HUES64 (cell line): ENCODE results near the gene DDX50. TPM values are rescaled to one million over a fixed set of nuclear protein-coding genes. Genes with fewer than 3 reads are reported as not detected.
"Not testable (repeated sequence)": the region's sequence is repeated elsewhere in the genome, so short reads cannot be mapped to it uniquely, and the experiment has no call there.

Source experiments
- H3K27ac ChIP-seq: 2 replicates; pipeline ENCODE4 v1.7.0; 2013; ENCODE audit warnings: low read depth, low read length, inconsistent platforms
- H3K27me3 ChIP-seq: 2 replicates; pipeline ENCODE4 v1.6.1; 2013; ENCODE audit warnings: mild to moderate bottlenecking, low read length; ENCODE audit not compliant: insufficient read depth
- H3K36me3 ChIP-seq: 2 replicates; pipeline ENCODE4 v1.6.1; 2013; ENCODE audit warnings: mild to moderate bottlenecking, low read length; ENCODE audit not compliant: insufficient read depth
- H3K4me1 ChIP-seq: 2 replicates; pipeline ENCODE4 v1.6.1; 2013; ENCODE audit warnings: mild to moderate bottlenecking, low read length, moderate library complexity; ENCODE audit not compliant: insufficient read depth
- H3K4me3 ChIP-seq: 2 replicates; pipeline ENCODE4 v1.5.1; 2013; ENCODE audit warnings: mild to moderate bottlenecking, low read length, moderate library complexity
- H3K9ac ChIP-seq: 2 replicates; pipeline ENCODE4 v1.6.1; 2013; ENCODE audit warnings: mild to moderate bottlenecking, low read depth, low read length
- H3K9me3 ChIP-seq: 2 replicates; pipeline ENCODE4 v1.6.1; 2013; ENCODE audit warnings: low read depth, low read length; ENCODE audit not compliant: insufficient read depth
- WGBS: fragments of 150-250, 120-280 bp; methylation state at CpG from one replicate; pipeline ENCODE4 v1.1.7; 2013; ENCODE audit warnings: missing lambda C conversion rate; 5-methylcytosine and 5-hydroxymethylcytosine counted together
- polyA plus RNA-seq, 2 experiments: library from polyadenylated mRNA; stranded (reverse); fragments of 50-300 nt; gene quantifications; one replicate each; pipeline ENCODE4 v1.2.3, GENCODE V29; 2013

DDX50 gene, protein sequence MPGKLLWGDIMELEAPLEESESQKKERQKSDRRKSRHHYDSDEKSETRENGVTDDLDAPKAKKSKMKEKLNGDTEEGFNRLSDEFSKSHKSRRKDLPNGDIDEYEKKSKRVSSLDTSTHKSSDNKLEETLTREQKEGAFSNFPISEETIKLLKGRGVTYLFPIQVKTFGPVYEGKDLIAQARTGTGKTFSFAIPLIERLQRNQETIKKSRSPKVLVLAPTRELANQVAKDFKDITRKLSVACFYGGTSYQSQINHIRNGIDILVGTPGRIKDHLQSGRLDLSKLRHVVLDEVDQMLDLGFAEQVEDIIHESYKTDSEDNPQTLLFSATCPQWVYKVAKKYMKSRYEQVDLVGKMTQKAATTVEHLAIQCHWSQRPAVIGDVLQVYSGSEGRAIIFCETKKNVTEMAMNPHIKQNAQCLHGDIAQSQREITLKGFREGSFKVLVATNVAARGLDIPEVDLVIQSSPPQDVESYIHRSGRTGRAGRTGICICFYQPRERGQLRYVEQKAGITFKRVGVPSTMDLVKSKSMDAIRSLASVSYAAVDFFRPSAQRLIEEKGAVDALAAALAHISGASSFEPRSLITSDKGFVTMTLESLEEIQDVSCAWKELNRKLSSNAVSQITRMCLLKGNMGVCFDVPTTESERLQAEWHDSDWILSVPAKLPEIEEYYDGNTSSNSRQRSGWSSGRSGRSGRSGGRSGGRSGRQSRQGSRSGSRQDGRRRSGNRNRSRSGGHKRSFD
- polyA plus RNA-seq (2013, experiment 1 of 2), result 36.2 TPM
- polyA plus RNA-seq (2013, experiment 2 of 2), result 44.8 TPM

DNA sequence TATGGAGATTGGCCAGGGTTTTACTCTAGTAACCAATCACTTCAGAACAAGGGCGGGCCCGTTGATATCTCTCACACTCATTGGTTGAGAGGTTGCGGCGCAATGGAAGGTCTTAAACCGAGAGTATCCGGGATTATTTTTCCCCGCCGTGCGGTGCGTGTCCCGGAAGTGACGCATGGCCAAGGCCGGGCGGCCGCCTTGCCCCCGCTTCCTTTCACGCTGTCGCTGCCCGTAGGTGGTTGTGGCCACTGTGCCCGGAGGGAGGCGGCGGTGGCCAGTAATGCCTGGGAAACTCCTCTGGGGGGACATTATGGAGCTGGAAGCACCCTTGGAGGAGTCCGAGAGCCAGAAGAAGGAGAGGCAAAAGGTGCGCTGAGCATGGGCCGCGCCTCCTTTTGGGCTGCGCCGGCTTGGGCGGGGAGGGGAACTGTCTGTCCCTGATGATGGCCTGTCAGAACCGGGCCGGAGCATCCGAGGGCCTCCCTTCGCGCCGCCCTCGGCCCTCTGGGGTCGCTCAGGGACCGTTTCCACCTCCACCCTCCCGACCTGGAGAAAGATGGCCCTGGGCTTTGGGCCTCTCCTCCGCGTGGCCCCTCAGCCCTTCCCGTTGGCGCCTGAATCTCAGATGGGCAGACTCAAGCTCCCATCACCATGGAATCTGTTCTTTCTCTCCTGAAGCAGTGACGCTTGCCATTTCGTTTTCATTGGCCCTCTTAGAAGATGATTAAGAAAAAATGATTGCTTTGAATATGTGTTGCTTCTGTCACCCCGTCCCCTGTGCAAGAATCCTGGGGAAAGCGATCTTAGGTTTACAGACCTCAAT lies at the start of gene DDX50:
Gene DDX50 (plus strand): TSS at position 211 of the 823 bp plus-strand sequence. CDS start 70 bp downstream, at position 281.
- Histone ChIP-seq H3K27me3 (no peaks in the 10 kb centered on the region), H3K4me1 (peaks cover 10% of the 10 kb centered on the region; the same call in 1 of the 2 replicates), H3K4me3 (peak within 1 kb of the TSS; percentile 76), H3K27ac (peak within 1 kb of the TSS; percentile 100), H3K9ac (peak within 1 kb of the TSS; percentile 97), H3K9me3 (no peaks in the 10 kb centered on the region), H3K36me3 (peaks cover 5% of the 10 kb centered on the region)
- under 1% methylated on average over 47 of the region's 47 CpGs for WGBS

DNA sequence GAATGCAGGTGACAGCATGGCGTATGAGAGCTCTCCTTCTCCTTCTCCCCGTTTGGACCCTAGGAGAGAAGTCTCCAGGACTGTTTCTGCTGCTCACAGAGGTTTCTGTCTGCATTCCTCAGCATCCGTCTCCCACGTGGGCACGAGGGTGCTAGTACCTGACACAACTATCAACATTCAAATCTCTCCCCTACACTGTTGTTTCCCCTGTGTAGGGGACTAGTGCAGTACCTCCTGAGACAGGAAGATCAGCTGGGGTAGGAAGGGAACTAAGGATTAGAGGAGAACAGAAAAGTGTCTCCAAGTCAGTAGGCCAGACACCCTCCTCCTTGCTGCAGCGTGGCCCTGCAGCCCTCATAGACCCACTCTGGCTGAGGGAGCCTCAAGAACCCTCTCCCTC lies 44.8 kb upstream of the DDX50 start:
- 67% methylated on average over 6 of the region's 6 CpGs for WGBS
- H3K36me3 ChIP-seq, result no peaks in the 10 kb centered on the region
- H3K27ac ChIP-seq, result no peak overlapping the region
- no peak overlapping the region for H3K9ac ChIP-seq
- no peaks in the 10 kb centered on the region for H3K4me1 ChIP-seq
- no peaks in the 10 kb centered on the region for H3K27me3 ChIP-seq
- H3K9me3 ChIP-seq, result peaks cover 16% of the 10 kb centered on the region
- no peak overlapping the region for H3K4me3 ChIP-seq

DNA sequence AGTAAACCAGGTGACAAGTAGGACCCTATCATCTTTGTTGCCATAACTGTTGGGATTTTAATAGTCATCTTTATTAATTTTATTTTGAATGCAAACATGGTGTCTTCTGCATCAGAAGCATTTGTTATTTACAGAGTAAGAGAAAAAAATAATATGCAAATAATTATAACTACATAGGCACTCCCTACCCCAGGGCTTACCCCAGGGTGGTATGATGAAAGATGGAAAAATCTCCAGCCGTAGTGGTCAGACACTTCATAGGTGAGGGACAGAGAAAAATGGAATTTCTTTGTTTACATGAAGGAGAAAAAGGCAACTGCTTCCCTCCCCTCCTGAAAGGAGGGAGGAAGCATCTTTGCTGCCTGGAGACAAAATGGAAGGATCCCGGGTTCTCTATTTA lies 44.1 kb upstream of the DDX50 start:
- Histone ChIP-seq H3K4me3 (no peak overlapping the region), H3K36me3 (no peaks in the 10 kb centered on the region), H3K9me3 (peaks cover 23% of the 10 kb centered on the region), H3K9ac (no peak overlapping the region), H3K27ac (no peak overlapping the region), H3K27me3 (no peaks in the 10 kb centered on the region), H3K4me1 (no peaks in the 10 kb centered on the region)
- 98% methylated on average over 2 of the region's 2 CpGs for WGBS

DNA sequence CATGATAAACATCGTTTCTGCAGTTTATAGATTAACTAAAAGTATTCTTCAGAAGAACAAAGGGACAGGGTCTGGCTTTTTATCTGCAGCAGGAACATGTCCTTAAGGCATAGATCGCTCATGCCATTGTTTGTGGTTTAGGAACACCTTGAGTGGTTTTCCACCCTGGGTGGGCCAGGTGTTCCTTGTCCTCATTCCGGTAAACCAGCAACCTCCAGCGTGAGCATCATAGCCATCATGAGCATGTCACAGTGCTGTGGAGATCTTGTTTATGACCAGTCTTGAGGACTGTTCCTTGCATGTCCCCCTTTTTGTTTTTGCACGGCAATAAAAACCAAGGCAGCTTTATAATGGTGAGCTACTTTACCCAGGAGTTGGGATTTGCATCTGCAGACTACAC lies 39.9 kb upstream of the DDX50 start:
- WGBS, result 92% methylated on average over 5 of the region's 5 CpGs
- no peak overlapping the region for H3K27ac ChIP-seq
- H3K27me3 ChIP-seq, result no peaks in the 10 kb centered on the region
- peaks cover 31% of the 10 kb centered on the region for H3K9me3 ChIP-seq
- H3K36me3 ChIP-seq, result no peaks in the 10 kb centered on the region
- H3K4me1 ChIP-seq, result no peaks in the 10 kb centered on the region
- no peak overlapping the region for H3K4me3 ChIP-seq
- no peak overlapping the region for H3K9ac ChIP-seq

DNA sequence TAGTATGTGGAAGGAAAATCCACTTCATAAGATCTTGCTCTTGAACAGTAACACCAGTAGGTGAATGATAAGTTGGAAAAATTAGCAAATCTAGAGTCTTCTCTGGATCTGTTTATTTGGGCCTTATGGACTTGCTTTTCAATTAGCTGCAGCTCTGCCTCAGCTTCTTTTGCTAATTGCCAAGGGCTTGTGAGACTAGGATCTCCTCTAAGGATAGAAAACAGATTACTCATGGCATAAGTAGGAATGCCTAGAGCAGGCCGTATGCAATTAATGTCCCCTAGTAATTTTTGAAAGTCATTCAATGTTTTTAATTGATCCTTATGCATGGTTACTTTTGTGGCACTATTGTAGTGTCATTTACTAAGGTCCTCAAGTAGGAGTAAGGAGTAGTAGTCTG lies 36.5 kb upstream of the DDX50 start:
- Histone ChIP-seq H3K9ac (no peak overlapping the region), H3K4me1 (peaks cover 2% of the 10 kb centered on the region; the same call in 1 of the 2 replicates), H3K27ac (no peak overlapping the region)

DNA sequence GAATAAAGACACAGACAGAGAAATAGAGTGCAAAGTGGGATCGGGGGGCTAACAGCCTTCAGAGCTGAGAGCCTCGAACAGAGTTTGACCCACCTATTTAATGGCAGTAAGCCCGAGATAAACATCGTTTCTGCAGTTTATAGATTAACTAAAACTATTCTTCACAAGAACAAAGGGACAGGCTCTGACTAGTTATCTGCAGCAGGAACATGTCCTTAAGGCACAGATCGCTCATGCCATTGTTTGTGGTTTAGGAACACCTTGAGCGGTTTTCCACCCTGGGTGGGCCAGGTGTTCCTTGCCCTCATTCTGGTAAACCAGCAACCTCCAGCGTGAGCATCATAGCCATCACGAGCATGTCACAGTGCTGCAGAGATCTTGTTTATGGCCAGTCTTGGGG lies 32.9 kb upstream of the DDX50 start:
- WGBS, result 96% methylated on average over 8 of the region's 8 CpGs
- H3K4me3 ChIP-seq, H3K9ac ChIP-seq, H3K27ac ChIP-seq, H3K27me3 ChIP-seq, H3K36me3 ChIP-seq: not testable (repeated sequence)
- H3K9me3 ChIP-seq, result peaks cover 20% of the 10 kb centered on the region
- H3K4me1 ChIP-seq, result peaks cover 26% of the 10 kb centered on the region

More for the DNA sequence above, 36.5 kb upstream of the DDX50 start:
- H3K27me3 ChIP-seq, result no peaks in the 10 kb centered on the region
- H3K9me3 ChIP-seq, result peaks cover 50% of the 10 kb centered on the region
- no peaks in the 10 kb centered on the region for H3K36me3 ChIP-seq
- H3K4me3 ChIP-seq, result no peak overlapping the region
- 93% methylated on average over 1 of the region's 1 CpG for WGBS

DNA sequence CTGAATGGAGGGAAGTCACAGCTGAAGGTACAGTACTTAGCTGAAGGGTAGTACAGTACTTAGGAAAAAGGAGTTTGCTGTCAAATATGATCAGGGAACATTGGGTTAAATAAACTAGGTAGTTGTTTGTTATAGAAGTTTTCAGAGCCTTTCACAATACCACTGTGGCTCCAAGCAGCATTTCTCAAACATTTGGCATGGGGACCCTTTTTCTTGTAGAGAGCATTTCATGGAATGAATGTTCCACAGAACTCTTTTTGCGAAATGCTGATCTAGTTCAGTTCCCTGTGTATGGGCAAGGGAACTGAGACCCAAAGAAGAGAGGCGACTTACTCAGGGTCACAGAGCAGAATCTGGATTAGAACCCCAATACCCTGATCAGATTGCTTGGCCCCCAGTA lies 31.5 kb upstream of the DDX50 start:
- Histone ChIP-seq H3K4me1 (peaks cover 26% of the 10 kb centered on the region), H3K27ac (no peak overlapping the region), H3K4me3 (no peak overlapping the region), H3K9ac (no peak overlapping the region), H3K36me3 (no peaks in the 10 kb centered on the region), H3K9me3 (peaks cover 20% of the 10 kb centered on the region), H3K27me3 (no peaks in the 10 kb centered on the region)
- 45% methylated on average over 2 of the region's 2 CpGs for WGBS

DNA sequence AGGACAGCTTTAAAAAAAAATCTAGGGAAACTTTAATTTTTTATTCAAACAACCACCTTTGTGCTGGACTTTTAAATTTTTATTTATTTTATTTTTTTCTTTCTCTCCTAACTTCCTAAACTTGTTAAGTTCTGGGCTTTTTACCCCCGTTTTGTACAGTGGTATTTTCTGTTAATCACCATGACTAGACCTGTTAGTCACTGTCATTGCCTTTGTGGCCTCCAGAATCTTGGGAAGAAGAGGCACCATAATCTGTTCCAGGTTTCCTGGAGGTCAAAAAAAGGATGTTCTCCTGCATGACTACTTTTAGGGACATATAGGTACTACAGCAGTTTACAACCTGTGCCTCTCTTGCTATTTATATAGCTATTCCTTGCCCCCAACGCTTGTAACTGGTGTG lies 31.1 kb upstream of the DDX50 start:
- Histone ChIP-seq H3K27me3 (no peaks in the 10 kb centered on the region), H3K9me3 (peaks cover 20% of the 10 kb centered on the region), H3K9ac (no peak overlapping the region), H3K4me3 (no peak overlapping the region), H3K4me1 (peaks cover 26% of the 10 kb centered on the region), H3K27ac (no peak overlapping the region), H3K36me3 (no peaks in the 10 kb centered on the region)
- WGBS, result 71% methylated on average over 2 of the region's 2 CpGs

DNA sequence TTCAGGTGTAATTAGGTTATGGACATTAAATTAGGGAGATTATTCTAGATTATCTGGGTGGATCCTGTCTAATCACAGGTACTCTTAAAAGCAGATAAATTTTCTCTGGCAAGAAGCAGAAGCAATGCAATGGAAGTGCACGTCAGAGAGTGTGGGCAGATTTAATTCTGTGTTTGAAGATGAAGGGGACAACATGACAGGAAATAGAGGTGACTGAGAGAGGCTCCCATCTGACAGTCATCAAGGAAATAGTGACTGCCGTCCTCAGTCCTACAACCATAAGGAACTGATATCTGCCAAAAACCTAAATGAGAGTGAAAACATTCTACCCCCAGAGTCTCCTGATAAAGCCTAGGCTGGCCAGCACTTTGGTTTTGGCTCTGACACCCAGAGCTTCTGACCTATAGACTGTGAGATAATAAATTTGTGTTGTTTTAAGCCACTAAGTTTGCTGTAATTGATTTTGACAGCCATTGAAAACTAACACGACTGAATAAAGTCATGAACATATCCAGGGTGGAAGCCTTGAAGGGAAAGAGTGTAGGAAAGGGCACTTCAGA lies 30.5 kb upstream of the DDX50 start:
- Histone ChIP-seq H3K27ac (peak overlapping the region; percentile 90), H3K4me1 (peaks cover 26% of the 10 kb centered on the region), H3K4me3 (0 out of 2 replicates have a peak overlapping the region, but pooled peaks have one; percentile 21), H3K36me3 (no peaks in the 10 kb centered on the region), H3K9ac (no peak overlapping the region; the same call in 1 of the 2 replicates), H3K27me3 (no peaks in the 10 kb centered on the region), H3K9me3 (peaks cover 20% of the 10 kb centered on the region)
- WGBS, result 60% methylated on average over 3 of the region's 3 CpGs

DNA sequence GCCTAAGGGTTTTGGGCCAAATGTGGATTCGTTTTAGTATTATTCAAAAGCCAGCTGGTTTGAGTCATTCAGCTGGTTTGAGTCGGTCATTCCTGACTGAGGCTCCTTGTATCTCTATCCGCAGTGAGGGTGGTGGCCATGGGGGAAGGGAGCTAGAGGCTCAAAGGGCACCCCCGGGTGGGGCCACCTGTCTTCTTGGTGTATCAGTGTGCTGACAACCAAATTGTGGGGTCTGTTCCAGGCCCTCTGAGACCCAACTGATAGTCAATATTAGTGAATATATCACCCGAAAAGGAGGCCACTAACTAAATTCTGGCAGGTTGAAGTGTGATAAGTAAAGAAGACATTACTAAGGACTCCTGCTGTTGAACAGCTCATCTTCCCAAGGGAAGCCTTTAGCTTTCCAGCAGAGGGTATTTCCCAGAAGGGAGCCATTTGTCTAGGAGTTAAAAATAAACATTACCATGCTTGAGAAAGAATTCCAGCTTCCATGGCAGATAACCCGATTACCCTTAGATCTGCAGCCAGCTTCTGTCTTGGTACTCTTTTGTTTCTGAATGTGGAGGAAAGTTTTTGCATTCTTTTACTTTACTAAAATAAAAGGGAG lies 29.9 kb upstream of the DDX50 start:
- Histone ChIP-seq H3K27ac (peak overlapping the region; percentile 90), H3K9ac (peak overlapping the region; percentile 37; the same call in 1 of the 2 replicates), H3K4me3 (peak overlapping the region; percentile 21), H3K9me3 (peaks cover 20% of the 10 kb centered on the region), H3K27me3 (no peaks in the 10 kb centered on the region), H3K36me3 (no peaks in the 10 kb centered on the region), H3K4me1 (peaks cover 26% of the 10 kb centered on the region)
- 12% methylated on average over 6 of the region's 6 CpGs for WGBS
